A549 (cell line): Measurements from ENCODE around the gene CILP2. TPM values are rescaled to one million over a fixed set of nuclear protein-coding genes. Genes with fewer than 3 reads are reported as not detected.

Experiments
- ATAC-seq, 2 experiments: fragments of 200-7000 bp in 1 of 2; fragments of >200 bp in 1 of 2; cut with Nextera tagmentation in 1 of 2; cut with Tn5 transposase in 1 of 2; 3 replicates each; pipeline versions ENCODE4 v1.8.0 to v1.9.1; 2018 to 2020; ENCODE audit warnings: mild to moderate bottlenecking in 1 of 2, moderate library complexity in 1 of 2
- CTCF ChIA-PET: fragments of 300-600 bp; sonication (Branson Sonifier 250); formaldehyde crosslinking; extraction: SDS; loops from one replicate; lab custom pipeline; 2021; ENCODE audit warnings: antibody characterized with exemption, inconsistent platforms; lab: Yijun Ruan, JAX
- POLR2A ChIA-PET: fragments of 350-600 bp; formaldehyde crosslinking; extraction: SDS; loops from one replicate; lab custom pipeline; 2021; ENCODE audit warnings: antibody characterized with exemption, inconsistent platforms; lab: Yijun Ruan, JAX
- DNase-seq, 2 experiments: peaks; one replicate each; pipeline versions ENCODE4 v3.0.0 to v3.0.0-alpha.2; 2011 to 2016; ENCODE audit warnings: low read depth in 1 of 2, low spot score in 1 of 2
- FAIRE-seq: peaks from 2 replicates; lab custom pipeline; 2011; peaks lifted over from hg19 to GRCh38; lab: Jason Lieb, UNC
- H3K27ac ChIP-seq, 2 experiments: fragments of >200 bp; sonication (Bioruptor Twin); formaldehyde crosslinking; 3 replicates each; pipeline ENCODE4 v1.5.1; 2016 to 2017
- H3K4me1 ChIP-seq: fragments of >200 bp; sonication (Bioruptor Twin); formaldehyde crosslinking; 3 replicates; pipeline ENCODE4 v1.6.1; 2016
- H3K4me2 ChIP-seq: fragments of >200 bp; sonication (Bioruptor Twin); formaldehyde crosslinking; 3 replicates; pipeline ENCODE4 v1.6.1; 2016
- H3K4me3 ChIP-seq: fragments of >200 bp; sonication (Bioruptor Twin); formaldehyde crosslinking; 3 replicates; pipeline ENCODE4 v1.5.1; 2016
- H3K9me3 ChIP-seq: fragments of >200 bp; sonication (Bioruptor Twin); formaldehyde crosslinking; 3 replicates; pipeline ENCODE4 v1.6.1; 2016
- ATOH8 ChIP-seq: fragments of 250-450 bp; sonication (Bioruptor Pico); IDR thresholded peaks from 2 replicates; pipeline ENCODE4 v1.5.0; 2020; ENCODE audit warnings: low read depth, mild to moderate bottlenecking, moderate library complexity
- CBX2 ChIP-seq: fragments of 200-600 bp; sonication (generic); IDR thresholded peaks from 2 replicates; pipeline ENCODE4 v1.6.1; 2016; ENCODE audit warnings: low read depth, mild to moderate bottlenecking, borderline replicate concordance
- CEBPB ChIP-seq, 2 experiments: fragments of >200 bp in 1 of 2; sonication (Bioruptor Twin) in 1 of 2; formaldehyde crosslinking in 1 of 2; IDR thresholded peaks; 2 replicates each; pipeline ENCODE4 v1.6.1; 2012 to 2016
- CHD2 ChIP-seq: fragments of 150-350 bp; IDR thresholded peaks from 2 replicates; pipeline ENCODE4 v1.6.1; 2014; ENCODE audit warnings: low read length; ENCODE audit not compliant: partially characterized antibody
- EHMT2 ChIP-seq: fragments of 200-600 bp; sonication (generic); IDR thresholded peaks from 2 replicates; pipeline ENCODE4 v1.6.1; 2016; ENCODE audit warnings: antibody characterized with exemption, low read depth, mild to moderate bottlenecking, moderate library complexity
- FOXS1 ChIP-seq: fragments of 250-450 bp; sonication (Bioruptor Pico); IDR thresholded peaks from 2 replicates; pipeline ENCODE4 v1.5.0; 2020; ENCODE audit warnings: mild to moderate bottlenecking, moderate library complexity
- NFE2L2 ChIP-seq: fragments of 150-350 bp; conservative IDR thresholded peaks from 2 replicates; pipeline ENCODE4 v1.6.1; 2014; ENCODE audit warnings: low read length
- TFCP2L1 ChIP-seq: fragments of 250-450 bp; sonication (Bioruptor Pico); IDR thresholded peaks from 2 replicates; pipeline ENCODE4 v1.5.0; 2021; ENCODE audit warnings: mild to moderate bottlenecking
- TP53 ChIP-seq: fragments of 250-450 bp; sonication (Bioruptor Pico); IDR thresholded peaks from 2 replicates; pipeline ENCODE4 v1.5.0; 2021; ENCODE audit warnings: mild to moderate bottlenecking, moderate library complexity
- ZFP36 ChIP-seq: fragments of 450-650 bp; IDR thresholded peaks from 2 replicates; pipeline ENCODE4 v1.6.1; 2014; ENCODE audit warnings: borderline replicate concordance; ENCODE audit not compliant: partially characterized antibody
- WGBS: methylation state at CpG from one replicate; pipeline ENCODE4 v1.1.6; 2017; ENCODE audit errors: missing lambda C conversion rate; 5-methylcytosine and 5-hydroxymethylcytosine counted together
- polyA plus RNA-seq, 4 experiments: library from polyadenylated mRNA; depleted of rRNA in 3 of 4; stranded (reverse); fragments of >200 nt; fragmentation: RNase III in 1 of 4; extraction: RNeasy Plus Mini Kit Qiagen cat#74134 plus additional on column Dnase treatment in 1 of 4; gene quantifications; 2 replicates in 3 of 4; 3 replicates in 1 of 4; pipeline ENCODE4 v1.2.3, GENCODE V29; 2011 to 2017
- TF ChIP-seq, protein P1 (sequence below): IDR thresholded peaks from 2 replicates; pipeline ENCODE4 v1.6.1; 2012
- TF ChIP-seq, protein P2 (sequence below): fragments of >200 bp; sonication (Bioruptor Twin); formaldehyde crosslinking; IDR thresholded peaks from 3 replicates; pipeline ENCODE4 v1.5.1; 2016

Gene CILP2
- polyA plus RNA-seq, 2 of the 4 experiments (the other 2 are of a cell fraction): 0.17 TPM

GRCh38 chr19:19546751-19547162, 8.7 kb downstream of the CILP2 start:
- no peak; a peak in 1 of 6 replicates for ATAC-seq
- CTCF ChIA-PET: interaction anchor here (1.7 to 12.3 kb wide), 2 partner anchors 8 to 17 kb away, joined by 5 to 79 read pairs; partner anchors contain the start of gene YJEFN3
- H3K9me3 ChIP-seq: no peaks in the 10 kb centered on the region
- DNase-seq: no peak
- no peak overlapping the region for H3K4me3 ChIP-seq
- FAIRE-seq: no peak
- POLR2A ChIA-PET: no interaction called here
- WGBS: 68% methylated on average over 3 of the region's 19 CpGs
- no peak overlapping the region for H3K4me2 ChIP-seq
- TF ChIP-seq EHMT2: no peak
- no peak for TF ChIP-seq FOXS1 (CRISPR knock-in tag)
- TF ChIP-seq CHD2: no peak
- TF ChIP-seq CBX2: no peak
- no peak overlapping the region for H3K27ac ChIP-seq
- H3K4me1 ChIP-seq: no peaks in the 10 kb centered on the region

- Histone ChIP-seq H3K9me3 (no peaks in the 10 kb centered on the region), H3K27ac (no peak overlapping the region)
- TF ChIP-seq TFCP2L1 (CRISPR knock-in tag): no peak
- TF ChIP-seq, protein P1, sequence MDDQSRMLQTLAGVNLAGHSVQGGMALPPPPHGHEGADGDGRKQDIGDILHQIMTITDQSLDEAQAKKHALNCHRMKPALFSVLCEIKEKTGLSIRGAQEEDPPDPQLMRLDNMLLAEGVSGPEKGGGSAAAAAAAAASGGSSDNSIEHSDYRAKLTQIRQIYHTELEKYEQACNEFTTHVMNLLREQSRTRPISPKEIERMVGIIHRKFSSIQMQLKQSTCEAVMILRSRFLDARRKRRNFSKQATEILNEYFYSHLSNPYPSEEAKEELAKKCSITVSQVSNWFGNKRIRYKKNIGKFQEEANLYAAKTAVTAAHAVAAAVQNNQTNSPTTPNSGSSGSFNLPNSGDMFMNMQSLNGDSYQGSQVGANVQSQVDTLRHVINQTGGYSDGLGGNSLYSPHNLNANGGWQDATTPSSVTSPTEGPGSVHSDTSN: no peak
- no peak for TF ChIP-seq CBX2
- TF ChIP-seq, all 56 proteins: peak for 0
- FAIRE-seq (no peak), DNase-seq (no peak), ATAC-seq (no peak)
- H3K4me2 ChIP-seq: no peak overlapping the region
- H3K4me3 ChIP-seq: no peak overlapping the region
- H3K4me1 ChIP-seq: no peaks in the 10 kb centered on the region
- ChIA-PET CTCF (interaction anchor here (0.8 to 12.3 kb wide), 2 partner anchors 18 to 62 kb away, joined by 3 to 79 read pairs; partner anchors contain the start of gene YJEFN3), POLR2A (interaction anchor here (0.5 kb wide), 1 partner anchor 17 kb away, joined by 3 read pairs; no protein-coding TSS in a partner anchor)
- 17% methylated on average over 1 of the region's 15 CpGs for WGBS
Observed at GRCh38 chr19:19547674-19548336, 9.7 kb downstream of the CILP2 start.

DNA sequence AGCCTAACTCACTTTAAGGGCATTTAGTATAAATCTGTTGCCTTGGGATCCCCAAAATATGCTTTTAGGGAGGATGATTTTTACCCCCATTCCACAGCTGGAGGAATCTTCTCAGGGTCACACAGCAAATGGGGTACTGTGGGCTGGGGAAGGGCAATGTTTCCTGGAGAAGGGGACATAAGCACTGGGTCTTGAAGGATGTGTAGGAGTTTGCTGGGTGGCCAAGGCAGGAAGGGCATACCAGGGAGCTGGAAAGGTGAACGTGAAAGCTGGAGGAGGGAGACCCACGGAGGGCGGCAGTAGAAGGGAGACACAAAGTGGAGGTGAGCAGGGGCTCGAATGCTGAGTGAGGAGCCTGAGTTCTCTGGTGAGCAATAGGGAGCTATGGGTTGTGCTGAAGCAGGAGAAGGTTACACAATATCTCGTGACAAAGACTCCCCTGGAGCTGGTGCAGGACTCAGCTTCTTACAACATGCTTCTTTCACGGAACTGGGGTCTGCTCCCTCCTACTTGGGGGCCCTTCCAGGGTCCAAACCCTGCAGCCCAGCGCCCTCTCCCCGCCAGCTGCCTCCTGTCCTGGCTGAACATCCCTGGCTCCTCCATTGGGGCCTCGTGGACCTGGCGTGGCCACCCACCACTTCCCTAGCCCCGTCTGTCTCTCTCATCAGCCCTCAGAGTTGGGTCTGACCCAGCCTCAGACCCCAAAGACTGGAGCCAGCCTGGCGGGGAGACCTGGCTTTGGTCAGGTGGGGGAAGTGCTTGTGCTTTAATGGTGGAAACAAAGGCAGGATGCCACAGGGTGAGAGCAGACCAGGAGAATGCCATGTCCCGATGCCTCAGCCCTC, 11.1 kb downstream of the CILP2 start:
- Histone ChIP-seq H3K4me1 (no peaks in the 10 kb centered on the region), H3K9me3 (no peaks in the 10 kb centered on the region), H3K27ac (no peak overlapping the region), H3K4me3 (no peak overlapping the region), H3K4me2 (no peak overlapping the region)
- ATAC-seq: no peak
- 44% methylated on average over 12 of the region's 13 CpGs for WGBS
- FAIRE-seq: no peak
- TF ChIP-seq, protein P2, sequence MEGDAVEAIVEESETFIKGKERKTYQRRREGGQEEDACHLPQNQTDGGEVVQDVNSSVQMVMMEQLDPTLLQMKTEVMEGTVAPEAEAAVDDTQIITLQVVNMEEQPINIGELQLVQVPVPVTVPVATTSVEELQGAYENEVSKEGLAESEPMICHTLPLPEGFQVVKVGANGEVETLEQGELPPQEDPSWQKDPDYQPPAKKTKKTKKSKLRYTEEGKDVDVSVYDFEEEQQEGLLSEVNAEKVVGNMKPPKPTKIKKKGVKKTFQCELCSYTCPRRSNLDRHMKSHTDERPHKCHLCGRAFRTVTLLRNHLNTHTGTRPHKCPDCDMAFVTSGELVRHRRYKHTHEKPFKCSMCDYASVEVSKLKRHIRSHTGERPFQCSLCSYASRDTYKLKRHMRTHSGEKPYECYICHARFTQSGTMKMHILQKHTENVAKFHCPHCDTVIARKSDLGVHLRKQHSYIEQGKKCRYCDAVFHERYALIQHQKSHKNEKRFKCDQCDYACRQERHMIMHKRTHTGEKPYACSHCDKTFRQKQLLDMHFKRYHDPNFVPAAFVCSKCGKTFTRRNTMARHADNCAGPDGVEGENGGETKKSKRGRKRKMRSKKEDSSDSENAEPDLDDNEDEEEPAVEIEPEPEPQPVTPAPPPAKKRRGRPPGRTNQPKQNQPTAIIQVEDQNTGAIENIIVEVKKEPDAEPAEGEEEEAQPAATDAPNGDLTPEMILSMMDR: no peak
- peak; percentile 17 for TF ChIP-seq ZFP36
- ChIA-PET POLR2A (no interaction called here), CTCF (interaction anchor here (12.3 kb wide), 1 partner anchor 19 kb away, joined by 79 read pairs; the partner anchor contains the start of gene YJEFN3)
- DNase-seq: no peak

GRCh38 chr19:19549804-19550464, 11.9 kb downstream of the CILP2 start:
- Histone ChIP-seq H3K4me1 (no peaks in the 10 kb centered on the region), H3K4me3 (no peak overlapping the region), H3K27ac (no peak overlapping the region), H3K9me3 (no peaks in the 10 kb centered on the region), H3K4me2 (no peak overlapping the region)
- FAIRE-seq: no peak
- ChIA-PET POLR2A (no interaction called here), CTCF (interaction anchor here (2.8 to 12.3 kb wide), 2 partner anchors 20 to 94 kb away, joined by 10 to 79 read pairs; partner anchors contain the start of genes GMIP and YJEFN3)
- no peak for ATAC-seq
- DNase-seq: no peak
- TF ChIP-seq, protein P2: no peak
- no peak for TF ChIP-seq NFE2L2
- TF ChIP-seq CEBPB (IDR thresholded peaks at IDR 0.05): no peak
- TF ChIP-seq TP53 (CRISPR knock-in tag): no peak
- no peak for TF ChIP-seq ATOH8 (CRISPR knock-in tag)
- WGBS: 51% methylated on average over 17 of the region's 23 CpGs
